ENCODE data around the gene HOXA13. TPM values are rescaled to one million over a fixed set of nuclear protein-coding genes. Genes with fewer than 3 reads are reported as not detected.

The HOXA13 gene
- total RNA-seq, 1 experiment from 2014 or later = 0.68 TPM

DNA sequence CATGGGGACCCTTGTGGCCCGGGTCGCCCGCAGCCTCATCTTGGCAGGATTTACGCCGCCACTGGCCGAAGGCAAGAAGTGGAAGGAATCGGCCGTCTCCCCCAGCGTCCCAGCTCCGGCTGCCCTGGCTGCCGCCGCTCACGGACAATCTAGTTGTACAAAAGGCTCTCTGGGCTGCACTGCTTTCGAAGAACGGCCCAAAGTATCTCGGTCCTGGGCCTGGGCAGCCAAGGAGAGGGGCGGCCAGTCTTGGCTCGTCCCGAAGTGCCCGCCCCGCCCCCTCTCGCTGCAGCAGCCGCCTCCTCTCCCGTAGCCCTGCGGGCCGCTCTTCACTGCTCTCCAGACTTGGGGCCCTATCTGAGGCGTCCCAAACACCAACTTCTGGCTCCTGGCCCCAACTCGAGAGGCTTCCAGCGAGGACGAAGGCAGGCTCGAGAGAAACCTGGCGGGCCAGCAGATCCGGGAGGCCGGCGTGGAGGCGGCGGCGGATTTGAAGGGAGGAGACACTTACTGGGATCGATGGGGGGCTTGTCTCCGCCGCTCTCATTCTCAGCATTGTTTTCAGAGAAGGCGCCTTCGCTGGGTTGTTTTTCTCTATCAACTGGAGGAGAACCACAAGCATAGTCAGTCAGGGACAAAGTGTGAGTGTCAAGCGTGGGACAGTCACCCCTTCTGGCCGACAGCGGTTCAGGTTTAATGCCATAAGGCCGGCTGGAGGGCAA is 35.4 kb downstream of the HOXA13 start:
- peak in 1 of 2 experiments; percentile 41 for DNase-seq
- no peaks in the 10 kb centered on the region for H3K36me3 ChIP-seq (ENCODE audit: control insufficient read depth, insufficient read depth, low read length)
- Mint-ChIP-seq H3K36me3 (ENCODE audit: insufficient read depth, unreplicated experiment) (peaks cover 11% of the 10 kb centered on the region), H3K4me1 (ENCODE audit: low read depth, unreplicated experiment) (peaks cover 13% of the 10 kb centered on the region), H3K27me3 (ENCODE audit: insufficient read depth, unreplicated experiment) (no peaks in the 10 kb centered on the region), H3K4me3 (ENCODE audit: unreplicated experiment) (peak overlapping the region; percentile 78), H3K9me3 (ENCODE audit: unreplicated experiment) (no peaks in the 10 kb centered on the region), H3K27ac (ENCODE audit: unreplicated experiment) (no peak overlapping the region)
- H3K4me3 ChIP-seq (ENCODE audit: low read depth, low read length) = peak overlapping the region; percentile 66
- POLR2A ChIA-PET = interaction anchor here (0.6 kb wide), 1 partner anchor 577 kb away, joined by 3 read pairs; no protein-coding TSS in a partner anchor
- H3K9me3 ChIP-seq = no peaks in the 10 kb centered on the region
- BruUV-seq (replicated peaks) = no TSS peak
- TF ChIP-seq, protein P1, sequence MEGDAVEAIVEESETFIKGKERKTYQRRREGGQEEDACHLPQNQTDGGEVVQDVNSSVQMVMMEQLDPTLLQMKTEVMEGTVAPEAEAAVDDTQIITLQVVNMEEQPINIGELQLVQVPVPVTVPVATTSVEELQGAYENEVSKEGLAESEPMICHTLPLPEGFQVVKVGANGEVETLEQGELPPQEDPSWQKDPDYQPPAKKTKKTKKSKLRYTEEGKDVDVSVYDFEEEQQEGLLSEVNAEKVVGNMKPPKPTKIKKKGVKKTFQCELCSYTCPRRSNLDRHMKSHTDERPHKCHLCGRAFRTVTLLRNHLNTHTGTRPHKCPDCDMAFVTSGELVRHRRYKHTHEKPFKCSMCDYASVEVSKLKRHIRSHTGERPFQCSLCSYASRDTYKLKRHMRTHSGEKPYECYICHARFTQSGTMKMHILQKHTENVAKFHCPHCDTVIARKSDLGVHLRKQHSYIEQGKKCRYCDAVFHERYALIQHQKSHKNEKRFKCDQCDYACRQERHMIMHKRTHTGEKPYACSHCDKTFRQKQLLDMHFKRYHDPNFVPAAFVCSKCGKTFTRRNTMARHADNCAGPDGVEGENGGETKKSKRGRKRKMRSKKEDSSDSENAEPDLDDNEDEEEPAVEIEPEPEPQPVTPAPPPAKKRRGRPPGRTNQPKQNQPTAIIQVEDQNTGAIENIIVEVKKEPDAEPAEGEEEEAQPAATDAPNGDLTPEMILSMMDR (IDR thresholded peaks at IDR 0.05; ENCODE audit: insufficient read depth in 1 of 2, low read depth in 1 of 2, low read length in 1 of 2, severe bottlenecking in 1 of 2, unreplicated experiment in 1 of 2) = peak in 1 of 2 experiments; percentile 9
- intact Hi-C loops (cut with micrococcal nuclease; ENCODE audit: unreplicated experiment) = loop anchor here (5.0 to 10.0 kb wide), 2 partner anchors 302 to 960 kb away; partner anchors contain the start of genes CBX3, HNRNPA2B1 and SKAP2
- H3K27me3 ChIP-seq (replicated peaks; ENCODE audit: control insufficient read depth, insufficient read depth, low read length) = no peaks in the 10 kb centered on the region
- CTCF ChIA-PET = interaction anchor here (0.9 to 1.0 kb wide), 2 partner anchors 14 to 15 kb away, joined by 3 to 4 read pairs; no protein-coding TSS in a partner anchor
- H3K4me1 ChIP-seq = peaks cover 7% of the 10 kb centered on the region

DNA sequence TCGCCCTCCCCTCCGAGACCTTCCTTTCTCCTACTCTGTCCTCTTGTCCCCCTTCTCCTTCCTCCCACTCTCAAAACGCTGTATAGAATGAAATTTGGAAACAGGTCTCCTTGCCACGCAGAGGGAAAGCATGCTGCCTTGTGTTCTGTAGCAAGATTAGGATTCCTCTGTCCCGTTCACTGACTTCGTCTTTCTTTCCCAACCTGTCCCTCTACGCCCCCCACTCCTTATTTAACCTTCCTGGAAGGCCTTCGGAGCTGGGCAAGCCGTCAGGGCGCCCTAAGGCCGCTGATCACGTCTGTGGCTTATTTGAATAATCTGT is 35.9 kb downstream of the HOXA13 start:
- H3K9me3 ChIP-seq = no peaks in the 10 kb centered on the region
- POLR2A ChIA-PET = no interaction called here
- H3K4me3 ChIP-seq (ENCODE audit: low read depth, low read length) = peak overlapping the region; percentile 66
- CTCF ChIA-PET = no interaction called here
- TF ChIP-seq, protein P1 (IDR thresholded peaks at IDR 0.05; ENCODE audit: insufficient read depth in 1 of 2, low read depth in 1 of 2, low read length in 1 of 2, severe bottlenecking in 1 of 2, unreplicated experiment in 1 of 2) = no peak
- Mint-ChIP-seq H3K27ac (ENCODE audit: unreplicated experiment) (no peak overlapping the region), H3K4me3 (ENCODE audit: unreplicated experiment) (peak overlapping the region; percentile 78), H3K4me1 (ENCODE audit: low read depth, unreplicated experiment) (peaks cover 14% of the 10 kb centered on the region), H3K36me3 (ENCODE audit: insufficient read depth, unreplicated experiment) (peaks cover 11% of the 10 kb centered on the region), H3K9me3 (ENCODE audit: unreplicated experiment) (no peaks in the 10 kb centered on the region), H3K27me3 (ENCODE audit: insufficient read depth, unreplicated experiment) (no peaks in the 10 kb centered on the region)
- H3K4me1 ChIP-seq = peaks cover 7% of the 10 kb centered on the region
- no peaks in the 10 kb centered on the region for H3K36me3 ChIP-seq (ENCODE audit: control insufficient read depth, insufficient read depth, low read length)
- intact Hi-C loops (cut with micrococcal nuclease; ENCODE audit: unreplicated experiment) = loop anchor here (5.0 to 10.0 kb wide), 2 partner anchors 302 to 959 kb away; partner anchors contain the start of genes CBX3, HNRNPA2B1 and SKAP2
- no TSS peak for BruUV-seq (replicated peaks)
- no peak for DNase-seq
- H3K27me3 ChIP-seq (replicated peaks; ENCODE audit: control insufficient read depth, insufficient read depth, low read length) = no peaks in the 10 kb centered on the region

DNA sequence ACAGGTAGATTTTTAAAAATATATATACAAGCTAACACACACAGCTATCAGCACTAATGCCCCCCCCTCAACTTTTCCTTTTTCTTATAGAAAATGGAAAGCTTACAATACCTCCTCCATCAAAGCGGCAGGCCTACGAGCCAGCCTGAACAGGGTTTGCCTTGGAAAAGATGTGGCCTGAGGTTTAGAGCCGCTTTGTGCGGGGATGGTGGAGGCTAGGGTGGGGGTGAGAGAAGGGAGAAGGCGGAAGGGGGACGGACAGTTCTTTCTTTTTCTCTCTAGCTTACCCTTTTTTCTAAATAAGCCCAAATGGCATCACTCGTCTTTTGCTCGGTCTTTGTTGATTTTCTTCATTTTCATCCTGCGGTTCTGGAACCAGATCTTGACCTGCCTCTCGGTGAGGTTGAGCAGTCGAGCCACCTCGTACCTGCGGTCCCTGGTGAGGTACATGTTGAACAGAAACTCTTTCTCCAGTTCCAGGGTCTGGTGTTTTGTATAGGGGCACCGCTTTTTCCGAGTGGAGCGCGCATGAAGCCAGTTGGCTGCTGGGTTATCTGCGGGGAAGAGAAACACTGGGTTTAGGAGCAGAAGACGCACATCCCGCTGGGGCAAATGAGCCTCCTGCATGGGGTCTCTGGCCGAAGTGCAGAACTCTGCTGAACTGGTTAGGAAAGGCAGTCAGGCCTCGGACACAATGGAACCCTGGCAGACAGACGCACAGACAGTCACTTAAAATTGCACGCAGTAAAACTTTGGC is 36.4 kb downstream of the HOXA13 start:
- Mint-ChIP-seq H3K27me3 (ENCODE audit: insufficient read depth, unreplicated experiment) (no peaks in the 10 kb centered on the region), H3K36me3 (ENCODE audit: insufficient read depth, unreplicated experiment) (peaks cover 6% of the 10 kb centered on the region), H3K4me3 (ENCODE audit: unreplicated experiment) (peak overlapping the region; percentile 78), H3K4me1 (ENCODE audit: low read depth, unreplicated experiment) (peaks cover 14% of the 10 kb centered on the region), H3K9me3 (ENCODE audit: unreplicated experiment) (no peaks in the 10 kb centered on the region), H3K27ac (ENCODE audit: unreplicated experiment) (no peak overlapping the region)
- Histone ChIP-seq H3K4me1 (peaks cover 7% of the 10 kb centered on the region), H3K9me3 (no peaks in the 10 kb centered on the region), H3K4me3 (ENCODE audit: low read depth, low read length) (no peak overlapping the region), H3K27me3 (replicated peaks; ENCODE audit: control insufficient read depth, insufficient read depth, low read length) (no peaks in the 10 kb centered on the region), H3K36me3 (ENCODE audit: control insufficient read depth, insufficient read depth, low read length) (no peaks in the 10 kb centered on the region)
- no TSS peak for BruUV-seq (replicated peaks)
- ChIA-PET CTCF (no interaction called here), POLR2A (no interaction called here)
- DNase-seq = no peak
- intact Hi-C loops (cut with micrococcal nuclease; ENCODE audit: unreplicated experiment) = loop anchor here (5.0 to 10.0 kb wide), 2 partner anchors 301 to 959 kb away; partner anchors contain the start of genes CBX3, HNRNPA2B1 and SKAP2
- TF ChIP-seq, protein P1 (IDR thresholded peaks at IDR 0.05; ENCODE audit: insufficient read depth in 1 of 2, low read depth in 1 of 2, low read length in 1 of 2, severe bottlenecking in 1 of 2, unreplicated experiment in 1 of 2) = no peak

All from Caco-2 (cell line).